ENCODE measurements around the gene DGKH. TPM values are rescaled to one million over a fixed set of nuclear protein-coding genes. Genes with fewer than 3 reads are reported as not detected.

The DGKH gene
- total RNA-seq, 1 experiment from 2014 or later, result 3.8 TPM

DNA sequence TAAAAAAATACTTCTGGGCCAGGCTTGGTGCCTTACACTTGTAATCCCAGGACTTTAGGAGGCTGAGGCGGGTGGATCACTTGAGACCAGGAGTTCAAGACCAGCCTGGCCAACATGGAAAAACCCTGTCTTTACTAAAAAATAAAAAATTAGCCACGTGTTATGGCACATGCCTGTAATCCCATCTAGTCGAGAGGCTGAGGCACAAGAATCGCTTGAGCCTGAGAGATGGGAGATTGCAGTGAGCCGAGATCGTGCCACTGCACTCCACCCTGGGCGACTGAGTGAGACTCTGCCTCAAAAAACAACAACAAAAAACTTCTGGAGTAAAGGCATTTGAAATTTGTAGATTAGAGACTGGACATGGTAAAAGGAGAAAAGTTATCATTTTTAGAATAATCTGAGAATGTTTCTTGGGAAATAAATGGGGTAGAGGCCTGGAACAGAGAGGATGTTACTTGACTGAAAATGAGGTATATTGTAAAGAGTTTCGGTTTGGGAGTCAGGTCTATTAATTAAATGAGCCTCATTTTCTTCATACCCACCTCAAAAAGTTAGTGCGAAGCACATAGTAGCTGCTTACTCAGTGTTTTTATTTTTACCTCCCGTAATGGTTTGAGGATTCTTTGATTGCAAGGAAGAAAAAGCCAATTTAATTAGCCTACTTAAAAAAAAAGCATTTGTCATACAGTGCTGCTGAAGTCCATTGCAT lies 226.1 kb downstream of the DGKH start:
- no peak for DNase-seq (ENCODE audit: low spot score)

DNA sequence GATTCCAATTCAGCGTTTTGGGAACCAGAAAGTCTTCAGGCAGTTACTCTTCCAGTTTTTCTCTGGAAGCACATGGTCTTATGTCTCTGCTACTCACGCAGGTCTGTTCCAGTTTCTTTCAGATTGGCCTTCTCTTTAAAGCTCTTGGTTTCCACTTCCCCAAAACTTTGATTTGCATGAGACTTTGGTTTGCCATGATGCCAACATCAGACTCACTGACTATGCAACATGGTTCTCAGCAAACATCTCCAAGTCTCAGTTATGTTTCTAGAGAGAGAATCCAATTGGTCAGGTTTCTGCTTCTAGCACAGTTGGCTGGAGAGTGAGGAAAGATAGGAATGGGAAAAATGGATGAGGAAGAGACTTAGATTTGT lies 226.6 kb downstream of the DGKH start:
- DNase-seq (ENCODE audit: low spot score), result no peak

DNA sequence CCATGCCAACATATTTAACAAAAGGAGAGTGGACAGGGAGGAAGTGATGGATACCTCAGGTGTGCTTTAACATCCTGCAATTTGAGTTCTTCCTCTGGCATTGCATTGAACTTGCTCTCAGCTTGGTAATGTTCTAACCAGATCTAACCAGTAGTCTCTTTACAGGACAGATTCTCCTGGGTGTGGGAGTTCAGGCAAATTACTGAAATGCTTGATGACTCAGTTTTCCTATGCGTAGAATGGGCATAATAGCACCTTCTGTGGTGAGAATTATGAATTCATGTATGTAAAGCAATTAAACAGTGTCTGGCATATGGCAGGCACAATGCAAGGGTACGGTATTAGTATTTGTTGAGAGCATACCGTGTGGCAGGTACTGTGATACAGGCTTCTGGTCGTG lies 227.1 kb downstream of the DGKH start:
- DNase-seq (ENCODE audit: low spot score), result no peak

DNA sequence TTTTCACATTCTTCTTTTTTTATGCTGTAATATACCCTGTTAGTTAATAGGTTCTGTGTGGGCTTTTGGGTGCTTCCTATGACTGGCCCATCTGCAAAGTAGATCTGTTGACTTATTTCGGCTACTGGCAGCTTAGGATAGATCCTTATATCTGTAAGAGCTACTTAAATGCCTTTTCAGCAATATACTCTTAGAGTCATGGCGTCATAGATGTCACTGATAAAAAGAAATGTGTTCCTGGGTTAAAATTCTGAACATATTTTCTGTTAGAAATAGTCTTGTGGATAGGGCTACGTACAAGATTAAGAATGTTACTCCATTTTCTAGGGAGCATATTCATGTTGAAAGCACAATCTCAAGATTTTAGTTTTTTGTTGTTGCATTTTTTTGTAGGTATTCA lies 228.2 kb downstream of the DGKH start:
- DNase-seq (ENCODE audit: low spot score), result no peak

DNA sequence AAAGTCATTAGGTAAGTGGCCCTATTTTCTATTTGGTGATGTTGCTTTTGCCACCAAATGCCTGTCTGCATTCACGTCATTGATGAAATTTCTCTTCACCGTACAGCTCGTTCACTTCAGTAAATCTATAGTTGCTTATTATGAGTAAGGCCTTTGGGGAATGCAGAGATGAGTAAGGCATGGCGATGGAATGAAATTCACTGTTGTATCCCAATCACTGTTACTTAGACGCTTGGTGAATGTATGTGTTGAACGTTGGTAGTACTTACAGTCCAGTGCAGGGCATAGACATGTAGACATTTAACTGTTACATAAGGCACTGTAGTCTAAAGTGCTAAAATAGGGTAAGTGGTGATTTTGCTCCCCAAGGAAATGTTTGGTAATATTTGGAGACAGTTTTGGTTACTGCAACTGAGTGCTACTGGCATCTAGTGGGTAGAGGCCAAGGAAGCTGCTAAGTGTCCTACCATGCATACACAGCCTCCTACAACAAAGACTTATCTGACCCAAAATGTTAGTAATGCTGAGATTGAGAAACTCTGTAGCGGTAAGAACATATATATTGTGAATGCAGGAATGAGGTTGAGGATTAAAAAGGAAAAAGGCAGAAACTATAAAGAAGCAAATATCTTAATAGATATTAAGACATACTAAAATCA lies 229.3 kb downstream of the DGKH start:
- no peak for DNase-seq (ENCODE audit: low spot score)

DNA sequence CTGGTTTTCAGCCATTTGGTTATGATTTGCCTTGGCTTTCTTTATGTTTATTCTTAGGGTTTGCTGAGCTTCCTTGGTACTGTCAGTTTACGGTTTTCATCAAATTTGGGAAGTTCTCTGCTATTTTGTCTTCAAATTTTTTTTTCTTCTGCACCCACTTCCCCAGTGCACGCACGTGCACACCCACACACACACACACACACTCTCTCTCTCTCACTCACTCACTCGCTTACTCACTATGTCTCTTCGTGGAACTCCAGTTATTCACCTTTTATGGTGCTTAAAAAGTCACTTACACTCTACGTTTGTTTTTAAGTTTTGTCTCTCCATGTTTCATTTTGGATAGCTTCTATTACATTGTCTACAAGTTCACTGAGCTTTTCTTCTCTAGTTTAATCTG lies 230.6 kb downstream of the DGKH start:
- no peak for DNase-seq (ENCODE audit: low spot score)

DNA sequence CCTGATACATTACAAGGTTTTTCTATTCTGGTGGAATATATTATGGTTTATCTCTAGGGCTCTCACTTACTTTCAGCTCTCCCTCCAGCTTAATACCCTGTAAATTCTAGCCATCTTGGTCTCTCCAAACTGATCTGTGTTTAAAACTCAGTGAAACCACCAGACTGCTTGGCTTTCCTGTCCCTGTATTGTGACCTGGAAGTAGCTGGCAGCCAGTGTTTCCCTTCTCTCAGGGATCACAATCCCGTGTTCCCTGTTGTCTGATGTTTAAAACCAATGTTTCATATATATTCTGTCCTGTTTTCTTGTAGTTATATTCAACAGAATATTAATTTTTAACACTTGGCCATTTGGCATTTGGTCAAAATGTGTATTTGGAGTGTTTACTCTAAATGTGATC lies 231.5 kb downstream of the DGKH start:
- DNase-seq (ENCODE audit: low spot score), result no peak

DNA sequence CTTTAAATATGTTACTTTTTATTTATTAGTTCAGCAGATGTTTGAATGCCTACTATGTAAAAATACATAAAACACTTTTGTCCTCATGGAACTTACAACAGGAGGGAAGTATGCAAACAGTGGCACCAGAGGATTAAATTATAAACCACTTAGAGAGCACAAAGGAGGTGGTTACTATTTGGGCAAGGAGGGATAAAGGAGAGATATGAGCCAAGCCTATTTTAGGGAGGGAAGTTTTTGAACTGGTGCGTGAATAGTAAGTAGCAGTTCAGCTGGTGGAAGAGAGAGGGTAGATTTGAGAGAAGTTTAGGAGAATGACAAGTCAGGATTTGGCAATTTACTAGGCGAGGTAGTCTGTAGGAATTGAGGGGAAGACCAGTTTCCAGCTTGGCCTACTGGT lies 232.1 kb downstream of the DGKH start:
- no peak for DNase-seq (ENCODE audit: low spot score)

DNA sequence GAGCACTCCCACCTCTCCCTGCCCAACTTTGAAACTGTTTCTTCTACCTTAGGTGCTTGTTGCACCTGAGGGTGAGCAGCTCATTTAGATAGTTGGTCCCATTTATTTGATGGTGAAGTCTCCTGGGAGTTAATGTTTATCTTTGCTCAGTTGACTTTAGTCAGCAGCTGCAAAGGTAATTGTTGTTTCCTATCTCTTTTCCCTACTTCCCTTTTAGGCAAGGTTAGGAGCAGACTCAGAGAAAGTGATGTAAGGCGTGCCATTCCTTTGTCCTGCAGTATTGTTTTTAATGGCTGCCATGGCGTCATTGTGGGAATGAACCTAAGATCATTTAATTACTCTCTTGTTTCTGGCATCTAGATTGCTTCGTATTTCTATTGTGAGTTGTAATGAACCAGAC lies 235.1 kb downstream of the DGKH start:
- no peak for DNase-seq (ENCODE audit: low spot score)

DNA sequence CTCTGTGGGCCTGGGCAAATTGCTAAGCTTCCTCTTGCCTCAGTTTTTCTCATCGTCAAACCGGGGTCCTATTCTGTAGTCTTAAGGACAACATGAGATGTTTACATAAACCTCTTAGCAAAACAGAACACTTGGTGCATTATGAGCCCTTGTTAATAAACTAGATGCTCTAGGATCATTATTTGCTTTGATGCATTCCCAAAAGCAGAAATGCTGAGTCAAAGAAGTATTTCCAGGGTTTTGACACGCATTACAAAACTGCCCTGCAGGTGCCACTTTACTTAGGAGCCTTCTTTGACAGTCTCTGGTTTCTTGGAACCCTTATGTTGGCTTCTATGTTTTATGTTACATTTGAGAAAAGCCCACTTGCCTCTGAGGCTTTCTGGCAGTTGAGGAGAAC lies 235.6 kb downstream of the DGKH start:
- no peak for DNase-seq (ENCODE audit: low spot score)

Other genes starting within 250 kb of the DGKH start
- 8.6 and 13.7 TPM in 2 replicates for gene VWA8, start 87.5 kb upstream of the DGKH start, total RNA-seq (2014; rRNA removed; shearing (Covaris generic))
- gene AKAP11, start 223.5 kb downstream of the DGKH start, total RNA-seq (2014; rRNA removed; shearing (Covaris generic)), result 14.8 and 17.2 TPM in 2 replicates

All from A172 (cell line).